Liver (tissue), 3 donors: ENCODE measurements around the gene NMRK1.

Source experiments
- TAF1 ChIP-seq: conservative IDR thresholded peaks from 2 replicates; pipeline ENCODE4 v1.6.1; 2016; ENCODE audit warnings: antibody characterized with exemption, mild to moderate bottlenecking
- YY1 ChIP-seq: IDR thresholded peaks from 2 replicates; pipeline ENCODE4 v1.6.1; 2016; ENCODE audit warnings: antibody characterized with exemption, mild to moderate bottlenecking
- TF ChIP-seq, protein P1 (sequence below): fragments of 150-350 bp; IDR thresholded peaks from 2 replicates; pipeline ENCODE4 v1.5.1; 2017; ENCODE audit warnings: improper control_type of control experiment, low read depth, low read length; ENCODE audit not compliant: missing input control
- TF ChIP-seq, protein P2 (sequence below): IDR thresholded peaks from 2 replicates; pipeline ENCODE4 v1.6.1; 2016; ENCODE audit warnings: antibody characterized with exemption
- TF ChIP-seq, protein P3 (sequence below): IDR thresholded peaks from 2 replicates; pipeline ENCODE4 v1.6.1; 2016; ENCODE audit warnings: antibody characterized with exemption, mild to moderate bottlenecking
- donor health status: healthy.
- donor health status: healthy.

DNA sequence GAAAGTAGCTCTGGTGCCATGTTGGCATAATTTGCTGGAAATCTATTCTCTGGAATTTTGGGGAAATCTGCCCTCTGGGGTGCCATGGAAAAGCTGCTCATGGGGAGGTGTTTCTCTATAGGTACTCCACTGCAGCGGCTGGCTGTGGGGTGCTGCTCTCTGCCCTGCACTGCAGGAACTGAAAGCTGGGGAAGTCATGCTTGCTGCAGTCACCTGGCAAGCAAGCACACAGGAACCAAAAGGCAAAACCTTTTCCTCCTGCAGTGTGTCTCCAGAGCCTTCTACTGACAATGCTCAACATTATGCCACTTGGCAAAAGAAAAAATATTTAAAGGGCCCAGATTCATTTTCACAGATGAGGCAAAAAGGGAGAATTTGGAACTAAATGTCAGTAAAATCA is 34.1 kb downstream of the NMRK1 start:
- TF ChIP-seq, protein P1, sequence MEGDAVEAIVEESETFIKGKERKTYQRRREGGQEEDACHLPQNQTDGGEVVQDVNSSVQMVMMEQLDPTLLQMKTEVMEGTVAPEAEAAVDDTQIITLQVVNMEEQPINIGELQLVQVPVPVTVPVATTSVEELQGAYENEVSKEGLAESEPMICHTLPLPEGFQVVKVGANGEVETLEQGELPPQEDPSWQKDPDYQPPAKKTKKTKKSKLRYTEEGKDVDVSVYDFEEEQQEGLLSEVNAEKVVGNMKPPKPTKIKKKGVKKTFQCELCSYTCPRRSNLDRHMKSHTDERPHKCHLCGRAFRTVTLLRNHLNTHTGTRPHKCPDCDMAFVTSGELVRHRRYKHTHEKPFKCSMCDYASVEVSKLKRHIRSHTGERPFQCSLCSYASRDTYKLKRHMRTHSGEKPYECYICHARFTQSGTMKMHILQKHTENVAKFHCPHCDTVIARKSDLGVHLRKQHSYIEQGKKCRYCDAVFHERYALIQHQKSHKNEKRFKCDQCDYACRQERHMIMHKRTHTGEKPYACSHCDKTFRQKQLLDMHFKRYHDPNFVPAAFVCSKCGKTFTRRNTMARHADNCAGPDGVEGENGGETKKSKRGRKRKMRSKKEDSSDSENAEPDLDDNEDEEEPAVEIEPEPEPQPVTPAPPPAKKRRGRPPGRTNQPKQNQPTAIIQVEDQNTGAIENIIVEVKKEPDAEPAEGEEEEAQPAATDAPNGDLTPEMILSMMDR, result no peak
- TF ChIP-seq YY1, result no peak
- TF ChIP-seq, protein P2, sequence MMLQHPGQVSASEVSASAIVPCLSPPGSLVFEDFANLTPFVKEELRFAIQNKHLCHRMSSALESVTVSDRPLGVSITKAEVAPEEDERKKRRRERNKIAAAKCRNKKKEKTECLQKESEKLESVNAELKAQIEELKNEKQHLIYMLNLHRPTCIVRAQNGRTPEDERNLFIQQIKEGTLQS, result no peak
- TF ChIP-seq TAF1, result no peak
- TF ChIP-seq, protein P3, sequence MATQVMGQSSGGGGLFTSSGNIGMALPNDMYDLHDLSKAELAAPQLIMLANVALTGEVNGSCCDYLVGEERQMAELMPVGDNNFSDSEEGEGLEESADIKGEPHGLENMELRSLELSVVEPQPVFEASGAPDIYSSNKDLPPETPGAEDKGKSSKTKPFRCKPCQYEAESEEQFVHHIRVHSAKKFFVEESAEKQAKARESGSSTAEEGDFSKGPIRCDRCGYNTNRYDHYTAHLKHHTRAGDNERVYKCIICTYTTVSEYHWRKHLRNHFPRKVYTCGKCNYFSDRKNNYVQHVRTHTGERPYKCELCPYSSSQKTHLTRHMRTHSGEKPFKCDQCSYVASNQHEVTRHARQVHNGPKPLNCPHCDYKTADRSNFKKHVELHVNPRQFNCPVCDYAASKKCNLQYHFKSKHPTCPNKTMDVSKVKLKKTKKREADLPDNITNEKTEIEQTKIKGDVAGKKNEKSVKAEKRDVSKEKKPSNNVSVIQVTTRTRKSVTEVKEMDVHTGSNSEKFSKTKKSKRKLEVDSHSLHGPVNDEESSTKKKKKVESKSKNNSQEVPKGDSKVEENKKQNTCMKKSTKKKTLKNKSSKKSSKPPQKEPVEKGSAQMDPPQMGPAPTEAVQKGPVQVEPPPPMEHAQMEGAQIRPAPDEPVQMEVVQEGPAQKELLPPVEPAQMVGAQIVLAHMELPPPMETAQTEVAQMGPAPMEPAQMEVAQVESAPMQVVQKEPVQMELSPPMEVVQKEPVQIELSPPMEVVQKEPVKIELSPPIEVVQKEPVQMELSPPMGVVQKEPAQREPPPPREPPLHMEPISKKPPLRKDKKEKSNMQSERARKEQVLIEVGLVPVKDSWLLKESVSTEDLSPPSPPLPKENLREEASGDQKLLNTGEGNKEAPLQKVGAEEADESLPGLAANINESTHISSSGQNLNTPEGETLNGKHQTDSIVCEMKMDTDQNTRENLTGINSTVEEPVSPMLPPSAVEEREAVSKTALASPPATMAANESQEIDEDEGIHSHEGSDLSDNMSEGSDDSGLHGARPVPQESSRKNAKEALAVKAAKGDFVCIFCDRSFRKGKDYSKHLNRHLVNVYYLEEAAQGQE, result no peak
